Activated naive CD4-positive, alpha-beta T cell treated with anti-CD3 and anti-CD28 coated beads, Interleukin-2, amount 50 U/mL, for 72 hours (primary cell): Measurements from ENCODE around the gene BEST4. TPM values are rescaled to one million over a fixed set of nuclear protein-coding genes. Genes with fewer than 3 reads are reported as not detected.

Experiments
- ATAC-seq, 2 donors: fragments of 150-1000 bp; cut with Tn5 transposase; 2 replicates each; pipeline ENCODE4 v1.10.0; 2021; ENCODE audit warnings: mild to moderate bottlenecking in 2 of 2, moderate library complexity in 2 of 2
- DNase-seq, 2 donors: peaks; one replicate each; pipeline ENCODE4 v3.0.0; 2021 to 2022; ENCODE audit warnings: low spot score in 2 of 2
- H3K27ac Mint-ChIP-seq, 2 donors: one replicate each; pipeline ENCODE4 v1.8.0; 2022; ENCODE audit warnings: mild to moderate bottlenecking in 2 of 2, mixed read lengths in 2 of 2
- H3K36me3 Mint-ChIP-seq, 2 donors: one replicate each; pipeline ENCODE4 v1.8.0; 2022; ENCODE audit warnings: mixed read lengths in 2 of 2
- H3K9me3 Mint-ChIP-seq, 2 donors: one replicate each; pipeline ENCODE4 v1.8.0; 2022; ENCODE audit warnings: mixed read lengths in 2 of 2
- total RNA-seq, 2 donors: library from RNA; stranded (reverse); gene quantifications; one replicate each; pipeline ENCODE4 v1.2.3, GENCODE V29; 2022

Gene BEST4
- total RNA-seq, 2 donors from 2014 or later = 0.80 to 1.8 TPM

- no peak for DNase-seq
- H3K36me3 Mint-ChIP-seq = no peaks in the 10 kb centered on the region
Observed at GRCh38 chr1:44792736-44793502, 4.9 kb upstream of the BEST4 start.

GRCh38 chr1:44790968-44791801, 3.2 kb upstream of the BEST4 start:
- ATAC-seq (no peak), DNase-seq (no peak)
- Mint-ChIP-seq H3K27ac (peak overlapping the region in 1 of 2 donors; percentile 35), H3K36me3 (no peaks in the 10 kb centered on the region), H3K9me3 (no peaks in the 10 kb centered on the region)

More at GRCh38 chr1:44792736-44793502, 4.9 kb upstream of the BEST4 start:
- Mint-ChIP-seq H3K27ac (no peak overlapping the region), H3K9me3 (no peaks in the 10 kb centered on the region)
- ATAC-seq = no peak

GRCh38 chr1:44787506-44787905, 464 bp downstream of the BEST4 start:
- H3K9me3 Mint-ChIP-seq = no peaks in the 10 kb centered on the region
- no peaks in the 10 kb centered on the region for H3K36me3 Mint-ChIP-seq
- DNase-seq (no peak), ATAC-seq (no peak)
- H3K27ac Mint-ChIP-seq = no peak overlapping the region

- H3K36me3 Mint-ChIP-seq = no peaks in the 10 kb centered on the region
- no peak overlapping the region for H3K27ac Mint-ChIP-seq
- ATAC-seq (no peak), DNase-seq (no peak)
- no peaks in the 10 kb centered on the region for H3K9me3 Mint-ChIP-seq
Observed at GRCh38 chr1:44786841-44787426, 1.0 kb downstream of the BEST4 start.

GRCh38 chr1:44786138-44786840, 1.7 kb downstream of the BEST4 start:
- ATAC-seq (peak; percentile 59 to 75), DNase-seq (peak; percentile 78 to 83)
- H3K9me3 Mint-ChIP-seq = no peaks in the 10 kb centered on the region
- H3K27ac Mint-ChIP-seq = peak overlapping the region in 1 of 2 donors; percentile 77
- peaks cover 0 to 6% of the 10 kb centered on the region in 2 donors for H3K36me3 Mint-ChIP-seq

GRCh38 chr1:44785501-44786137, 2.4 kb downstream of the BEST4 start:
- Mint-ChIP-seq H3K27ac (peak overlapping the region in 1 of 2 donors; percentile 77), H3K9me3 (no peaks in the 10 kb centered on the region), H3K36me3 (peaks cover 0 to 12% of the 10 kb centered on the region in 2 donors)
- ATAC-seq = no peak
- DNase-seq = no peak

- peak in 1 of 2 donors; percentile 15 for ATAC-seq
- H3K36me3 Mint-ChIP-seq = peaks cover 5 to 18% of the 10 kb centered on the region in 2 donors
- H3K27ac Mint-ChIP-seq = peak overlapping the region in 1 of 2 donors; percentile 77
- no peaks in the 10 kb centered on the region for H3K9me3 Mint-ChIP-seq
- DNase-seq = no peak
Observed at GRCh38 chr1:44785029-44785380, 3.0 kb downstream of the BEST4 start.

GRCh38 chr1:44784094-44785028, 3.6 kb downstream of the BEST4 start:
- DNase-seq (no peak), ATAC-seq (peak; percentile 34 to 42)
- Mint-ChIP-seq H3K9me3 (no peaks in the 10 kb centered on the region), H3K27ac (peak overlapping the region; percentile 44 to 77), H3K36me3 (peaks cover 5 to 22% of the 10 kb centered on the region in 2 donors)

- ATAC-seq (no peak), DNase-seq (no peak)
- Mint-ChIP-seq H3K27ac (peak overlapping the region in 1 of 2 donors; percentile 44), H3K36me3 (peaks cover 12 to 28% of the 10 kb centered on the region in 2 donors), H3K9me3 (no peaks in the 10 kb centered on the region)
Observed at GRCh38 chr1:44783697-44784093, 4.3 kb downstream of the BEST4 start.

GRCh38 chr1:44780583-44781121, 7.3 kb downstream of the BEST4 start:
- H3K27ac Mint-ChIP-seq = peak overlapping the region; percentile 35 to 65
- no peak for DNase-seq
- H3K9me3 Mint-ChIP-seq = no peaks in the 10 kb centered on the region

GRCh38 chr1:44778705-44779576, 9.0 kb downstream of the BEST4 start:
- peaks cover 49 to 70% of the 10 kb centered on the region in 2 donors for H3K36me3 Mint-ChIP-seq
- ATAC-seq (no peak), DNase-seq (no peak)
- H3K9me3 Mint-ChIP-seq = no peaks in the 10 kb centered on the region
- peak overlapping the region; percentile 19 to 60 for H3K27ac Mint-ChIP-seq

More at GRCh38 chr1:44780583-44781121, 7.3 kb downstream of the BEST4 start:
- no peak for ATAC-seq
- H3K36me3 Mint-ChIP-seq = peaks cover 41 to 59% of the 10 kb centered on the region in 2 donors

GRCh38 chr1:44777969-44778635, 9.9 kb downstream of the BEST4 start:
- H3K27ac Mint-ChIP-seq = peak overlapping the region; percentile 93 to 97
- no peak for ATAC-seq
- no peaks in the 10 kb centered on the region for H3K9me3 Mint-ChIP-seq
- DNase-seq = no peak
- H3K36me3 Mint-ChIP-seq = peaks cover 49 to 73% of the 10 kb centered on the region in 2 donors

GRCh38 chr1:44777547-44777946, 10.4 kb downstream of the BEST4 start:
- ATAC-seq (no peak), DNase-seq (no peak)
- H3K9me3 Mint-ChIP-seq = no peaks in the 10 kb centered on the region
- H3K36me3 Mint-ChIP-seq = peaks cover 49 to 73% of the 10 kb centered on the region in 2 donors
- peak overlapping the region; percentile 93 to 97 for H3K27ac Mint-ChIP-seq

GRCh38 chr1:44776730-44777068, 11.3 kb downstream of the BEST4 start:
- H3K9me3 Mint-ChIP-seq = no peaks in the 10 kb centered on the region
- DNase-seq (no peak), ATAC-seq (no peak)
- peak overlapping the region; percentile 93 to 97 for H3K27ac Mint-ChIP-seq
- H3K36me3 Mint-ChIP-seq = peaks cover 49 to 72% of the 10 kb centered on the region in 2 donors
